ENCODE measurements around the gene TTC23. TPM values are rescaled to one million over a fixed set of nuclear protein-coding genes. Genes with fewer than 3 reads are reported as not detected.

TTC23 gene
- total RNA-seq, 1 experiment from 2014 or later = 13.4 TPM

DNA sequence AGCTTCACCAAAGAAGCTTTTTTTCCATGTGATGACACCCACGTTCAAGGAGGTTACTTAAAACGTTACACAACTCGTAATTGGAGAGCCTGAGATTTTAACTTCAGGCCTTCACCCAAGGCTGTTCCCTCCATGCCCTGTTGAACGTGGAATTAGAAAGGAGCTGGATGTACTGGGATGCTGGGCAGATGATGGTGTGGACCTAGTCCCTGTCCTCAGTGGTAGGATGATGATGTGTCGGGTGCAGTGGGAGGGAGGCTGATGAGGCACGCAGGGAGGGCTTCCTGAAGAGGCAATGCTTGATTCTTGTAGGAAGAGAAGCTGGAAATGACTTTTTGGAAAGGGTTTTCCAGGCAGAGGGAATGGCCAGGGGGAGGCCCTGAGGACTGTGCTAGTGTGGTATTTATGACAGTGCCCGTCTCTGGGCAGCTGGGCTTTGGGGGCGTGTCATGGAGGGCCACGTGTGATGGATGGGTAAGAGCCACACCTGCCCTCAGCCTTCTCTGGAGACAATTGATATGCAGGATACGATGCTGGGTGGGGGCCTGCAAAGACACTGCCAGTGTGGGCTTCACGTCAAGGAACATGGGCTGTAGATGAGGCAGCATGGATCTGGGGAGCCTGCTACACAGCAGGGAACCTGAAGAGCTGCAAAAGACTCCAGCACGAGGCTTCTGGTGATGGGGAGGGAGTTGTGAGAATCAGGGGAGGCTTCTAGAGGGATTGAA is 129.2 kb downstream of the TTC23 start:
- TF ChIP-seq, protein P1, sequence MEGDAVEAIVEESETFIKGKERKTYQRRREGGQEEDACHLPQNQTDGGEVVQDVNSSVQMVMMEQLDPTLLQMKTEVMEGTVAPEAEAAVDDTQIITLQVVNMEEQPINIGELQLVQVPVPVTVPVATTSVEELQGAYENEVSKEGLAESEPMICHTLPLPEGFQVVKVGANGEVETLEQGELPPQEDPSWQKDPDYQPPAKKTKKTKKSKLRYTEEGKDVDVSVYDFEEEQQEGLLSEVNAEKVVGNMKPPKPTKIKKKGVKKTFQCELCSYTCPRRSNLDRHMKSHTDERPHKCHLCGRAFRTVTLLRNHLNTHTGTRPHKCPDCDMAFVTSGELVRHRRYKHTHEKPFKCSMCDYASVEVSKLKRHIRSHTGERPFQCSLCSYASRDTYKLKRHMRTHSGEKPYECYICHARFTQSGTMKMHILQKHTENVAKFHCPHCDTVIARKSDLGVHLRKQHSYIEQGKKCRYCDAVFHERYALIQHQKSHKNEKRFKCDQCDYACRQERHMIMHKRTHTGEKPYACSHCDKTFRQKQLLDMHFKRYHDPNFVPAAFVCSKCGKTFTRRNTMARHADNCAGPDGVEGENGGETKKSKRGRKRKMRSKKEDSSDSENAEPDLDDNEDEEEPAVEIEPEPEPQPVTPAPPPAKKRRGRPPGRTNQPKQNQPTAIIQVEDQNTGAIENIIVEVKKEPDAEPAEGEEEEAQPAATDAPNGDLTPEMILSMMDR (conservative IDR thresholded peaks at IDR 0.05; ENCODE audit: low read depth, low read length) = no peak
- TF ChIP-seq EZH2 (IDR thresholded peaks at IDR 0.05; ENCODE audit: borderline replicate concordance, low read depth, low read length, poor library complexity, severe bottlenecking) = no peak
- intact Hi-C loops (cut with micrococcal nuclease; ENCODE audit: unreplicated experiment) = no loop called here
- POLR2A ChIA-PET (ENCODE audit: low non-redundant PET) = no interaction called here
- no TSS peak for BruUV-seq (replicated peaks)
- peaks cover 18% of the 10 kb centered on the region for H3K4me1 ChIP-seq (ENCODE audit: insufficient read depth, low read length, poor library complexity, severe bottlenecking)
- no peak overlapping the region for H3K27ac ChIP-seq (ENCODE audit: low read depth, low read length, poor library complexity, severe bottlenecking)
- H3K27me3 ChIP-seq (replicated peaks; ENCODE audit: insufficient read depth, low read depth, low read length, poor library complexity) = no peaks in the 10 kb centered on the region
- DNase-seq (ENCODE audit: low spot score) = no peak
- H3K4me3 ChIP-seq (ENCODE audit: low read depth, low read length, poor library complexity, severe bottlenecking) = no peak overlapping the region
- H3K9me3 ChIP-seq (ENCODE audit: low read depth, low read length, poor library complexity, severe bottlenecking) = no peaks in the 10 kb centered on the region
- no peaks in the 10 kb centered on the region for H3K36me3 ChIP-seq (ENCODE audit: insufficient read depth, low read length, poor library complexity, severe bottlenecking)
- CTCF ChIA-PET = no interaction called here

- Histone ChIP-seq H3K27ac (ENCODE audit: low read depth, low read length, poor library complexity, severe bottlenecking) (no peak overlapping the region), H3K4me3 (ENCODE audit: low read depth, low read length, poor library complexity, severe bottlenecking) (no peak overlapping the region), H3K36me3 (ENCODE audit: insufficient read depth, low read length, poor library complexity, severe bottlenecking) (no peaks in the 10 kb centered on the region), H3K27me3 (replicated peaks; ENCODE audit: insufficient read depth, low read depth, low read length, poor library complexity) (no peaks in the 10 kb centered on the region), H3K9me3 (ENCODE audit: low read depth, low read length, poor library complexity, severe bottlenecking) (no peaks in the 10 kb centered on the region), H3K4me1 (ENCODE audit: insufficient read depth, low read length, poor library complexity, severe bottlenecking) (peaks cover 12% of the 10 kb centered on the region)
- ChIA-PET CTCF (no interaction called here), POLR2A (ENCODE audit: low non-redundant PET) (no interaction called here)
- TF ChIP-seq EZH2 (IDR thresholded peaks at IDR 0.05; ENCODE audit: borderline replicate concordance, low read depth, low read length, poor library complexity, severe bottlenecking) = no peak
- TF ChIP-seq, protein P1 (conservative IDR thresholded peaks at IDR 0.05; ENCODE audit: low read depth, low read length) = no peak
- intact Hi-C loops (cut with micrococcal nuclease; ENCODE audit: unreplicated experiment) = no loop called here
- DNase-seq (ENCODE audit: low spot score) = no peak
- BruUV-seq (replicated peaks) = no TSS peak
Measured at GRCh38 chr15:99118801-99119546, 130.4 kb downstream of the TTC23 start.

GRCh38 chr15:99118258-99118632 is 131.1 kb downstream of the TTC23 start:
- no peak for DNase-seq (ENCODE audit: low spot score)
- no peak overlapping the region for H3K27ac ChIP-seq (ENCODE audit: low read depth, low read length, poor library complexity, severe bottlenecking)
- intact Hi-C loops (cut with micrococcal nuclease; ENCODE audit: unreplicated experiment) = no loop called here
- no peak for TF ChIP-seq EZH2 (IDR thresholded peaks at IDR 0.05; ENCODE audit: borderline replicate concordance, low read depth, low read length, poor library complexity, severe bottlenecking)
- TF ChIP-seq, protein P1 (conservative IDR thresholded peaks at IDR 0.05; ENCODE audit: low read depth, low read length) = no peak
- POLR2A ChIA-PET (ENCODE audit: low non-redundant PET) = no interaction called here
- H3K4me3 ChIP-seq (ENCODE audit: low read depth, low read length, poor library complexity, severe bottlenecking) = no peak overlapping the region
- no peaks in the 10 kb centered on the region for H3K9me3 ChIP-seq (ENCODE audit: low read depth, low read length, poor library complexity, severe bottlenecking)
- BruUV-seq (replicated peaks) = no TSS peak
- CTCF ChIA-PET = interaction anchor here (0.8 kb wide), 1 partner anchor 13 kb away, joined by 4 read pairs; no protein-coding TSS in a partner anchor
- H3K36me3 ChIP-seq (ENCODE audit: insufficient read depth, low read length, poor library complexity, severe bottlenecking) = no peaks in the 10 kb centered on the region
- no peaks in the 10 kb centered on the region for H3K27me3 ChIP-seq (replicated peaks; ENCODE audit: insufficient read depth, low read depth, low read length, poor library complexity)
- peaks cover 4% of the 10 kb centered on the region for H3K4me1 ChIP-seq (ENCODE audit: insufficient read depth, low read length, poor library complexity, severe bottlenecking)
